IMR-90 (cell line): ENCODE measurements around the gene KIR2DL4. TPM values are rescaled to one million over a fixed set of nuclear protein-coding genes. Genes with fewer than 3 reads are reported as not detected.
"Not testable (repeated sequence)": the region's sequence is repeated elsewhere in the genome, so short reads cannot be mapped to it uniquely, and the experiment has no call there.

Source experiments
- ATAC-seq: fragments of 200-7000 bp; cut with Tn5 transposase; 2 replicates; pipeline ENCODE4 v1.9.1; 2020; ENCODE audit warnings: low read depth, mild to moderate bottlenecking, moderate library complexity
- BruUV-seq: library from RNA; stranded (reverse); fragments of 400-500 nt; replicated peaks from 2 replicates; lab custom pipeline; 2021; lab: Mats Ljungman, UMichigan
- CTCF ChIA-PET: fragments of 300-600 bp; formaldehyde crosslinking; extraction: SDS; loops from one replicate; lab custom pipeline; 2021; ENCODE audit warnings: antibody characterized with exemption; lab: Yijun Ruan, JAX
- POLR2A ChIA-PET: fragments of 300-600 bp; sonication (Branson Sonifier 250); formaldehyde crosslinking; loops from one replicate; lab custom pipeline; 2022; ENCODE audit warnings: antibody characterized with exemption; ENCODE audit not compliant: unreplicated experiment; lab: Charles Lee
- DNase-seq: peaks from one replicate; pipeline ENCODE4 v3.0.0; 2013
- H2AFZ ChIP-seq: replicated peaks from 2 replicates; pipeline ENCODE3; 2013; ENCODE audit warnings: low read length, mild to moderate bottlenecking; ENCODE audit not compliant: poor library complexity
- H2AK5ac ChIP-seq: 2 replicates; pipeline ENCODE4 v1.6.1; 2013; ENCODE audit warnings: low read depth, low read length, inconsistent platforms
- H2AK9ac ChIP-seq: replicated peaks from 2 replicates; pipeline ENCODE3; 2013; ENCODE audit warnings: mild to moderate bottlenecking, low read depth, low read length, moderate library complexity; ENCODE audit not compliant: poor library complexity
- H2BK120ac ChIP-seq: 2 replicates; pipeline ENCODE4 v1.6.1; 2013; ENCODE audit warnings: low read depth, low read length, inconsistent platforms
- H2BK15ac ChIP-seq: 3 replicates; pipeline ENCODE4 v1.6.1; 2013; ENCODE audit warnings: low read depth, low read length, inconsistent platforms
- H2BK20ac ChIP-seq: 2 replicates; pipeline ENCODE4 v1.6.1; 2013; ENCODE audit warnings: low read depth, mild to moderate bottlenecking, inconsistent platforms, low read length, moderate library complexity
- H2BK5ac ChIP-seq: 2 replicates; pipeline ENCODE4 v1.6.1; 2013; ENCODE audit warnings: mild to moderate bottlenecking, low read depth, low read length, inconsistent platforms; ENCODE audit not compliant: poor library complexity, severe bottlenecking
- H3K14ac ChIP-seq: replicated peaks from 2 replicates; pipeline ENCODE4 v1.6.1; 2013; ENCODE audit warnings: low read depth, low read length, inconsistent platforms
- H3K18ac ChIP-seq: 2 replicates; pipeline ENCODE4 v1.6.1; 2013; ENCODE audit warnings: low read depth, low read length, control low read depth
- H3K23ac ChIP-seq: 2 replicates; pipeline ENCODE4 v1.6.1; 2013; ENCODE audit warnings: low read depth, low read length, inconsistent platforms
- H3K27ac ChIP-seq: 2 replicates; pipeline ENCODE4 v1.5.1; 2013; ENCODE audit warnings: mild to moderate bottlenecking, control low read depth, low read length; ENCODE audit not compliant: insufficient read depth
- H3K27me3 ChIP-seq: 2 replicates; pipeline ENCODE4 v1.6.1; 2013; ENCODE audit warnings: low read length; ENCODE audit not compliant: control insufficient read depth, insufficient read depth
- H3K36me3 ChIP-seq: 2 replicates; pipeline ENCODE4 v1.6.1; 2013; ENCODE audit warnings: low read length, mixed read lengths; ENCODE audit not compliant: control insufficient read depth, insufficient read depth
- H3K4ac ChIP-seq: 2 replicates; pipeline ENCODE4 v1.6.1; 2013; ENCODE audit warnings: low read depth, low read length, inconsistent platforms
- H3K4me1 ChIP-seq: 2 replicates; pipeline ENCODE4 v1.6.1; 2013; ENCODE audit warnings: low read length, mixed read lengths; ENCODE audit not compliant: control insufficient read depth, insufficient read depth
- H3K4me2 ChIP-seq: 2 replicates; pipeline ENCODE4 v1.6.1; 2013; ENCODE audit warnings: low read depth, mild to moderate bottlenecking, control low read depth, low read length, moderate library complexity
- H3K4me3 ChIP-seq: 2 replicates; pipeline ENCODE4 v1.5.1; 2013; ENCODE audit warnings: low read depth, mild to moderate bottlenecking, control low read depth, low read length, moderate library complexity; ENCODE audit not compliant: insufficient read depth
- H3K56ac ChIP-seq: 2 replicates; pipeline ENCODE4 v1.6.1; 2013; ENCODE audit warnings: low read length, inconsistent platforms; ENCODE audit not compliant: insufficient read depth; ENCODE audit errors: extremely low read depth
- H3K79me1 ChIP-seq, 2 experiments: 2 replicates each; pipeline ENCODE4 v1.6.1; 2013; ENCODE audit warnings: low read length in 2 of 2, inconsistent platforms in 1 of 2, low read depth in 1 of 2
- H3K9ac ChIP-seq: 2 replicates; pipeline ENCODE4 v1.6.1; 2013; ENCODE audit warnings: low read depth, low read length, control low read depth
- H3K9me1 ChIP-seq: 2 replicates; pipeline ENCODE4 v1.6.1; 2013; ENCODE audit warnings: low read length, inconsistent platforms; ENCODE audit not compliant: insufficient read depth
- H3K9me3 ChIP-seq: 2 replicates; pipeline ENCODE4 v1.6.1; 2013; ENCODE audit warnings: low read length; ENCODE audit not compliant: control insufficient read depth, insufficient read depth
- H4K20me1 ChIP-seq: 2 replicates; pipeline ENCODE4 v1.6.1; 2013; ENCODE audit warnings: low read length, inconsistent platforms; ENCODE audit not compliant: insufficient read depth
- H4K5ac ChIP-seq: 2 replicates; pipeline ENCODE4 v1.6.1; 2013; ENCODE audit warnings: mild to moderate bottlenecking, low read depth, low read length, control low read depth
- H4K8ac ChIP-seq, 2 experiments: 2 replicates each; pipeline ENCODE4 v1.6.1; 2013; ENCODE audit warnings: low read depth in 2 of 2, low read length in 2 of 2, control low read depth in 1 of 2, inconsistent platforms in 1 of 2
- H4K91ac ChIP-seq: 2 replicates; pipeline ENCODE4 v1.6.1; 2013; ENCODE audit warnings: low read depth, low read length, inconsistent platforms; ENCODE audit not compliant: insufficient read depth
- WGBS, 2 experiments: methylation state at CpG; one replicate each; pipeline versions ENCODE4 v1.1.5 to v1.1.7; 2013; ENCODE audit warnings: missing lambda C conversion rate in 2 of 2; ENCODE audit not compliant: insufficient read length in 1 of 2; ENCODE audit errors: extremely low coverage in 2 of 2; 5-methylcytosine and 5-hydroxymethylcytosine counted together
- dilution Hi-C: fragments of 300-500 bp; cut with HindIII; formaldehyde crosslinking; loops from one replicate; pipeline ENCODE4 v1.14.3; 2018; ENCODE audit warnings: low sequenced_read_pairs; ENCODE audit not compliant: unreplicated experiment
- in situ Hi-C: fragments of 300-500 bp; cut with MboI; formaldehyde crosslinking; loops from 3 replicates; pipeline ENCODE4 v1.14.3; 2019; ENCODE audit warnings: low sequenced_read_pairs, inconsistent platforms, mixed read lengths
- intact Hi-C: fragments of 100-400 bp; cut with micrococcal nuclease; formaldehyde crosslinking; loops from 2 replicates; pipeline ENCODE4 v1.10.0; 2022
- polyA plus RNA-seq, 3 experiments: library from polyadenylated mRNA; depleted of rRNA; stranded (reverse); fragments of >200 nt; gene quantifications; 2 replicates each; pipeline ENCODE4 v1.2.3, GENCODE V29; 2012; ENCODE audit warnings: low replicate concordance in 1 of 3
- total RNA-seq: library from RNA; depleted of rRNA; stranded (reverse); fragments of >200 nt; gene quantifications from 2 replicates; pipeline ENCODE4 v1.2.3, GENCODE V29; 2012

Gene KIR2DL4
- total and polyA plus RNA-seq, 2 of the 4 experiments (the other 2 are of a cell fraction) = not detected

- H3K36me3 ChIP-seq, H3K27me3 ChIP-seq, H4K5ac ChIP-seq, H4K20me1 ChIP-seq, H3K9me1 ChIP-seq, H3K23ac ChIP-seq, H3K18ac ChIP-seq, H2BK120ac ChIP-seq, H2AFZ ChIP-seq, H3K14ac ChIP-seq, H3K9me3 ChIP-seq, H4K91ac ChIP-seq, CTCF ChIA-PET, H3K79me1 ChIP-seq, H3K4me2 ChIP-seq, H3K9ac ChIP-seq, intact Hi-C loops, H3K4ac ChIP-seq, BruUV-seq, H3K4me1 ChIP-seq, dilution Hi-C loops, DNase-seq, H4K8ac ChIP-seq, POLR2A ChIA-PET, in situ Hi-C loops, ATAC-seq, H3K27ac ChIP-seq, H2AK5ac ChIP-seq, H2BK20ac ChIP-seq, H2BK5ac ChIP-seq, H3K56ac ChIP-seq, H2AK9ac ChIP-seq, H3K4me3 ChIP-seq, H2BK15ac ChIP-seq: not testable (repeated sequence)
- WGBS, 2 experiments = 72% methylated on average over 11 of the region's 14 CpGs; no CpG with 5 or more reads in 1 of the 2 experiments
Observed at GRCh38 chr19:54832496-54832895, 29.1 kb downstream of the KIR2DL4 start, which contains the start of gene KIR2DS4. Gene KIR2DS4, plus strand, starts transcription at chr19:54832676.

- H3K4me2 ChIP-seq, H3K4ac ChIP-seq, H3K9me1 ChIP-seq, H4K8ac ChIP-seq, H2BK15ac ChIP-seq, H3K9ac ChIP-seq, H3K23ac ChIP-seq, H3K4me1 ChIP-seq, H3K79me1 ChIP-seq, BruUV-seq, H4K91ac ChIP-seq, H3K27me3 ChIP-seq, H3K36me3 ChIP-seq, H3K18ac ChIP-seq, dilution Hi-C loops, H4K20me1 ChIP-seq, H2AK9ac ChIP-seq, H2AK5ac ChIP-seq, H3K56ac ChIP-seq, H4K5ac ChIP-seq, intact Hi-C loops, H2BK5ac ChIP-seq, H2AFZ ChIP-seq, DNase-seq, H3K27ac ChIP-seq, in situ Hi-C loops, H3K14ac ChIP-seq, H2BK20ac ChIP-seq, CTCF ChIA-PET, POLR2A ChIA-PET, H3K4me3 ChIP-seq, H2BK120ac ChIP-seq, ATAC-seq: not testable (repeated sequence)
- no CpG with 5 or more reads among the region's 5 CpGs for WGBS, 2 experiments
- peaks cover 14% of the 10 kb centered on the region; the same call in 1 of the 2 replicates for H3K9me3 ChIP-seq
Observed at GRCh38 chr19:54835126-54835525, 31.7 kb downstream of the KIR2DL4 start.
